Measurements from ENCODE around the gene IL36G.
A peak's percentile ranks its signal among the peaks of the same experiment; 100 is the strongest.

Gene IL36G

GRCh38 chr2:113012436-113013335 is 34.9 kb downstream of the IL36G start:
- Histone ChIP-seq H3K4me3 (ENCODE audit: low read length) (no peak overlapping the region), H3K27me3 (ENCODE audit: insufficient read depth, low read length) (no peaks in the 10 kb centered on the region), H3K36me3 (ENCODE audit: insufficient read depth, low read length) (no peaks in the 10 kb centered on the region), H3K9me3 (ENCODE audit: low read length) (no peaks in the 10 kb centered on the region), H2AFZ (ENCODE audit: low read depth, low read length) (peak overlapping the region; percentile 27), H3K4me1 (ENCODE audit: insufficient read depth, low read length) (peaks cover 10% of the 10 kb centered on the region)

- no peak overlapping the region for H3K4me3 ChIP-seq (ENCODE audit: low read length)
- no peaks in the 10 kb centered on the region for H3K27me3 ChIP-seq (ENCODE audit: insufficient read depth, low read length)
- no peak overlapping the region for H2AFZ ChIP-seq (ENCODE audit: low read depth, low read length)
- peaks cover 10% of the 10 kb centered on the region for H3K4me1 ChIP-seq (ENCODE audit: insufficient read depth, low read length)
- no peaks in the 10 kb centered on the region for H3K9me3 ChIP-seq (ENCODE audit: low read length)
- no peaks in the 10 kb centered on the region for H3K36me3 ChIP-seq (ENCODE audit: insufficient read depth, low read length)
Measured at GRCh38 chr2:113013336-113013661, 35.5 kb downstream of the IL36G start.

- no peaks in the 10 kb centered on the region for H3K36me3 ChIP-seq (ENCODE audit: insufficient read depth, low read length)
- no peak overlapping the region for H2AFZ ChIP-seq (ENCODE audit: low read depth, low read length)
- H3K4me3 ChIP-seq (ENCODE audit: low read length), result no peak overlapping the region
- no peaks in the 10 kb centered on the region for H3K27me3 ChIP-seq (ENCODE audit: insufficient read depth, low read length)
- H3K9me3 ChIP-seq (ENCODE audit: low read length), result no peaks in the 10 kb centered on the region
- H3K4me1 ChIP-seq (ENCODE audit: insufficient read depth, low read length), result peaks cover 10% of the 10 kb centered on the region
Measured at GRCh38 chr2:113014067-113014466, 36.3 kb downstream of the IL36G start.

- Histone ChIP-seq H3K4me3 (ENCODE audit: low read length) (no peak overlapping the region), H3K4me1 (ENCODE audit: insufficient read depth, low read length) (peaks cover 10% of the 10 kb centered on the region), H2AFZ (ENCODE audit: low read depth, low read length) (no peak overlapping the region), H3K27me3 (ENCODE audit: insufficient read depth, low read length) (no peaks in the 10 kb centered on the region), H3K9me3 (ENCODE audit: low read length) (no peaks in the 10 kb centered on the region), H3K36me3 (ENCODE audit: insufficient read depth, low read length) (no peaks in the 10 kb centered on the region)
Measured at GRCh38 chr2:113015042-113015441, 37.2 kb downstream of the IL36G start.

- Histone ChIP-seq H3K4me3 (ENCODE audit: low read length) (no peak overlapping the region), H3K9me3 (ENCODE audit: low read length) (no peaks in the 10 kb centered on the region), H2AFZ (ENCODE audit: low read depth, low read length) (no peak overlapping the region), H3K27me3 (ENCODE audit: insufficient read depth, low read length) (no peaks in the 10 kb centered on the region), H3K36me3 (ENCODE audit: insufficient read depth, low read length) (no peaks in the 10 kb centered on the region), H3K4me1 (ENCODE audit: insufficient read depth, low read length) (peaks cover 10% of the 10 kb centered on the region)
Measured at GRCh38 chr2:113015655-113016054, 37.8 kb downstream of the IL36G start.

GRCh38 chr2:113018509-113018908 is 40.7 kb downstream of the IL36G start:
- Histone ChIP-seq H3K4me1 (ENCODE audit: insufficient read depth, low read length) (no peaks in the 10 kb centered on the region), H3K9me3 (ENCODE audit: low read length) (no peaks in the 10 kb centered on the region), H2AFZ (ENCODE audit: low read depth, low read length) (no peak overlapping the region), H3K36me3 (ENCODE audit: insufficient read depth, low read length) (no peaks in the 10 kb centered on the region), H3K4me3 (ENCODE audit: low read length) (no peak overlapping the region), H3K27me3 (ENCODE audit: insufficient read depth, low read length) (peaks cover 5% of the 10 kb centered on the region)

GRCh38 chr2:113021312-113021711 is 43.5 kb downstream of the IL36G start:
- H3K36me3 ChIP-seq (ENCODE audit: insufficient read depth, low read length), result no peaks in the 10 kb centered on the region

GRCh38 chr2:113024764-113025163 is 47.0 kb downstream of the IL36G start:
- no peaks in the 10 kb centered on the region for H3K4me1 ChIP-seq (ENCODE audit: insufficient read depth, low read length)
- H3K36me3 ChIP-seq (ENCODE audit: insufficient read depth, low read length), result no peaks in the 10 kb centered on the region
- no peak overlapping the region for H3K4me3 ChIP-seq (ENCODE audit: low read length)
- H2AFZ ChIP-seq (ENCODE audit: low read depth, low read length), result no peak overlapping the region
- no peaks in the 10 kb centered on the region for H3K9me3 ChIP-seq (ENCODE audit: low read length)
- peaks cover 22% of the 10 kb centered on the region for H3K27me3 ChIP-seq (ENCODE audit: insufficient read depth, low read length)

More at GRCh38 chr2:113021312-113021711, 43.5 kb downstream of the IL36G start:
- H2AFZ ChIP-seq (ENCODE audit: low read depth, low read length), result no peak overlapping the region
- H3K4me3 ChIP-seq (ENCODE audit: low read length), result no peak overlapping the region
- H3K9me3 ChIP-seq (ENCODE audit: low read length), result no peaks in the 10 kb centered on the region
- peaks cover 22% of the 10 kb centered on the region for H3K27me3 ChIP-seq (ENCODE audit: insufficient read depth, low read length)
- H3K4me1 ChIP-seq (ENCODE audit: insufficient read depth, low read length), result no peaks in the 10 kb centered on the region

- no peak overlapping the region for H2AFZ ChIP-seq (ENCODE audit: low read depth, low read length)
- peaks cover 22% of the 10 kb centered on the region for H3K27me3 ChIP-seq (ENCODE audit: insufficient read depth, low read length)
- H3K4me1 ChIP-seq (ENCODE audit: insufficient read depth, low read length), result no peaks in the 10 kb centered on the region
- no peak overlapping the region for H3K4me3 ChIP-seq (ENCODE audit: low read length)
- H3K36me3 ChIP-seq (ENCODE audit: insufficient read depth, low read length), result no peaks in the 10 kb centered on the region
- no peaks in the 10 kb centered on the region for H3K9me3 ChIP-seq (ENCODE audit: low read length)
Measured at GRCh38 chr2:113025737-113026136, 47.9 kb downstream of the IL36G start.

GRCh38 chr2:113027691-113028090 is 49.9 kb downstream of the IL36G start:
- no peaks in the 10 kb centered on the region for H3K36me3 ChIP-seq (ENCODE audit: insufficient read depth, low read length)
- H3K4me1 ChIP-seq (ENCODE audit: insufficient read depth, low read length), result no peaks in the 10 kb centered on the region
- H3K4me3 ChIP-seq (ENCODE audit: low read length), result no peak overlapping the region
- peaks cover 22% of the 10 kb centered on the region for H3K27me3 ChIP-seq (ENCODE audit: insufficient read depth, low read length)
- no peaks in the 10 kb centered on the region for H3K9me3 ChIP-seq (ENCODE audit: low read length)
- H2AFZ ChIP-seq (ENCODE audit: low read depth, low read length), result no peak overlapping the region

- Histone ChIP-seq H3K4me3 (ENCODE audit: low read length) (no peak overlapping the region), H3K27me3 (ENCODE audit: insufficient read depth, low read length) (peaks cover 21% of the 10 kb centered on the region), H2AFZ (ENCODE audit: low read depth, low read length) (no peak overlapping the region)
Measured at GRCh38 chr2:113028112-113028511, 50.3 kb downstream of the IL36G start.

GRCh38 chr2:113032737-113033136 is 54.9 kb downstream of the IL36G start:
- H3K36me3 ChIP-seq (ENCODE audit: insufficient read depth, low read length), result no peaks in the 10 kb centered on the region
- no peak overlapping the region for H2AFZ ChIP-seq (ENCODE audit: low read depth, low read length)
- no peaks in the 10 kb centered on the region for H3K9me3 ChIP-seq (ENCODE audit: low read length)
- H3K27me3 ChIP-seq (ENCODE audit: insufficient read depth, low read length), result no peaks in the 10 kb centered on the region
- no peaks in the 10 kb centered on the region for H3K4me1 ChIP-seq (ENCODE audit: insufficient read depth, low read length)
- H3K4me3 ChIP-seq (ENCODE audit: low read length), result no peak overlapping the region

More at GRCh38 chr2:113028112-113028511, 50.3 kb downstream of the IL36G start:
- no peaks in the 10 kb centered on the region for H3K4me1 ChIP-seq (ENCODE audit: insufficient read depth, low read length)
- no peaks in the 10 kb centered on the region for H3K9me3 ChIP-seq (ENCODE audit: low read length)
- H3K36me3 ChIP-seq (ENCODE audit: insufficient read depth, low read length), result no peaks in the 10 kb centered on the region

GRCh38 chr2:113034016-113034415 is 56.2 kb downstream of the IL36G start:
- no peaks in the 10 kb centered on the region for H3K9me3 ChIP-seq (ENCODE audit: low read length)
- peaks cover 6% of the 10 kb centered on the region for H3K27me3 ChIP-seq (ENCODE audit: insufficient read depth, low read length)
- no peaks in the 10 kb centered on the region for H3K4me1 ChIP-seq (ENCODE audit: insufficient read depth, low read length)
- no peaks in the 10 kb centered on the region for H3K36me3 ChIP-seq (ENCODE audit: insufficient read depth, low read length)
- no peak overlapping the region for H2AFZ ChIP-seq (ENCODE audit: low read depth, low read length)
- H3K4me3 ChIP-seq (ENCODE audit: low read length), result no peak overlapping the region
